ENCODE measurements around the gene RAP1GAP2. TPM values are rescaled to one million over a fixed set of nuclear protein-coding genes. Genes with fewer than 3 reads are reported as not detected.
"Not testable (repeated sequence)": the region's sequence is repeated elsewhere in the genome, so short reads cannot be mapped to it uniquely, and the experiment has no call there.

Gene RAP1GAP2
- total RNA-seq, 1 donor from 2014 or later, result 1.0 TPM

DNA sequence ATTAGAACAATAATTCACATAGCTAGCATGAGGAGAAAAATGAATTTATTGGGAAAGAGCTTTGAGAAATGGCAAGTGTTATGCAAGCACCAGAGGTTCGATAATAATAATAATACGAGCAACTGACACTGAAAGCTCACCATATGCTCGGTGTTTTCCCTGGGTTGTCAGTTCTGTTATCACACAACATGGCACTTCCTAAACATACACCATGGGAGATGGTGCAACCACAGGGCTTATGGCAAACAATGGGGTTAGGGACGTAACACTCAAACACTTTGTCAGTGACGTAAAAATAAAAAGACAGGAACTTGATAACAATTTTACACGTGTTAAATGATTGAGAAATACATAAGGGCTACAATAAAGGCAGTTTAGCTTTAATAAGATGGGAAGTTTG lies 243.5 kb downstream of the RAP1GAP2 start:
- peak; percentile 16 to 17 for DNase-seq (ENCODE audit: low read depth in 2 of 2)

DNA sequence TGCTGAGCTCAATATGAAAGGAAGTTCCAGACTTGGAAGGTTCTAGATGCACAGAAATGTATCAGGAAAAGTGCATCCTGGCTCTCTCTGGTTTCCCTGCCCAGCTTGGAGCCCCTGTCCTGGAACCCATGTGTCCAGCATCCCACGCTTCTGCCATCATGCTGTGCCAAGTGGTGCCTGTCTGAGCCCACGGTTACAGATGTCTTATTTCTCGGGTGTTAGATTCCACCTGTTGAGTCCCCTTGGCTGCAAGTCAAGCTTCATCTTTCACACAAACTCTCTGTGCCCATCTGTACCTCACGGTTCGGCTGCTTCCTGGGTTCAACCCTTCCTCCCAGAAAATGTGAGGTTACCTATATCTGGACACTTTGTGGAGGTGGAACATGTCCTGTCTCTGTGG lies 244.6 kb downstream of the RAP1GAP2 start:
- no peak for DNase-seq (ENCODE audit: low read depth in 2 of 2)

GRCh38 chr17:3043737-3044365 lies 247.6 kb downstream of the RAP1GAP2 start:
- no peak for DNase-seq (ENCODE audit: low read depth in 2 of 2)

- no peak for DNase-seq (ENCODE audit: low read depth in 2 of 2)
These were observed 250.5 kb downstream of the RAP1GAP2 start for GRCh38 chr17:3046753-3047152.

DNA sequence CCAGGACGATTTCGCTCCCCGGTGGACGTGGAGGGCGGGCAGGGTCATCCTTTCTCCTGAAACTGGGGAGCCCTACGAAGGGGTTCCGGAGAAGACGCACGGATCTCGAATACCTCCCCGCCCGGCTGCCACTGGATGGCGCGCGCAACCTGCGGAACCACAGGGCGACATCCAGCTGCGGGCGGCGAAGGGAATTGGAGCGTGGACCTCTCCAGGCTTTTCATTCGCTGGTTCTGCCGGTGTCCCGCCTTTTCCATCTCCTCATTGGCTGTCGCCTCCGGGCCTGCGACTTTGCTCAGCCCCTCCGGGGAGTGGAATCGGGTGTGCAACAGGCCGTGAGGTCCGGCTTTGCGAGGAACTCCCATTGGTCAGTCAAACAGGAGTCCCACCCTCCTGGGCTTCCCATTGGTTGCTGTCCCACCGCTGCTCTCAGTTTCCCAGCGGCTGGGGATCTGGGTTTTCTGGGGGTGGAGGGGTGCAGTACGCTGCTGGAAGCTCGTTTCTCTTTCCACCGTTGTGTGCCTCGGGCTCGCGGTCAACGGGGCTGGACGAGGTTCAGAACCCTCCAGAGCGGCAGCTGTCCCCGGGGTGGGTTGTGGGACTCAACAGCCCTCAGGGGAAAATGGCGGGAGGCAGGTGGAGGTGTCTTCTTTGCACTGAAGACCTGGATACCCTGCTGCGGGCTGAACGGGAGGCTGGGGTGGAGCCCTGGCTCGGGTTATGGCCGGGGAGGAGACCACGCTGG lies 252.7 kb downstream of the RAP1GAP2 start:
- DNase-seq (ENCODE audit: low read depth in 2 of 2), result peak; percentile 98

DNA sequence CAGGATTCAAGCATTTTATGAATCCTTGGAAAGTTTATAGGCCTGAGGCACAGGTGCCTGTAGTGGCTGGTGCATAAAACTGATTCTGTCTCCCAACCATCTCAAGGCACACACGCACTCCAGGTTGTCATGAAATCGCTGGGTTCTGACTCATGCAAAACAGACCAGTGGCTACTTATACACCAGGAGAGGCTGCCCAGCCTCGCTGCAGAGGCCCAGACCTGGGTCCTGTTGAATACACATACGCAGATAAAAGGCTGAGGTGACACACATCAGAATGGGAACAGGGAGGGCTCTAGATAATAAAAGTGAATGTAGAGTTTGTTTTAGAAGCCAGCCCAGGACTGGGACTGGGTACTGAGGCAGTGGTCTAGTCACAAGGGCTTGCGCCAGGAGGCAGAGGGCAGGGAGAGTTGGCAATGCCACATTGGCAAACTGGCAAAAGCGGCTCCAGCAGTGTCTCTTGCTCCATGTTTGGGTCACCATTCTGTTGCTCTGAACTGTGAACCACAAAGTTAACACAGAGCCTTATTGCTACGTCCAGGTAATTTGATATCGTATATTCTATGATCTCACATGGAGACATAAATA lies 253.6 kb downstream of the RAP1GAP2 start:
- no peak for DNase-seq (ENCODE audit: low read depth in 2 of 2)

DNA sequence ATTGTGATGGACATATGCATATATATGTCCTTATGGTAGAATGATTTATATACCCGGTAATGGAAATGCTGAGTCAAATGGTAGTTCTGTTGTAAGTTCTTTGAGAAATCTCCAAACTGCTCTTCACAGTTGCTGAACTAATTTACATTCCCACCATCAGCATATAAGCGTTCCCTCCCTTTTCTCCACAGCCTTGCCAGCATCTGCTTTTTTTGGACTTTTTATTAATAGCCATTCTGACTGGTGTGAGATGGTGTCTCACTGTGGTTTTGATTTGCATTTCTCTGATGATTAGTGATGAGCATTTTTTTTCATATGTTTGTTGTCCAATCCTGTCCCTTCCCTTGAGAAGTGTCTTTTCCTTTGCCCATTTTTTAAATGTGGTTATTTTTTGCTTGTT lies 258.6 kb downstream of the RAP1GAP2 start:
- DNase-seq (ENCODE audit: low read depth in 2 of 2), result not testable (repeated sequence)

- not testable (repeated sequence) for DNase-seq (ENCODE audit: low read depth in 2 of 2)
These were observed 266.7 kb downstream of the RAP1GAP2 start for GRCh38 chr17:3062824-3063377.

- DNase-seq (ENCODE audit: low read depth in 2 of 2), result not testable (repeated sequence)
These were observed 267.3 kb downstream of the RAP1GAP2 start, which contains the start of gene OR1D5 for GRCh38 chr17:3063507-3063906. TSS of gene OR1D5 (minus strand) at chr17:3063607. CDS start at chr17:3063607, 0 bp downstream.

GRCh38 chr17:3065192-3065591 lies 269.0 kb downstream of the RAP1GAP2 start:
- peak in 1 of 2 donors; percentile 44 for DNase-seq (ENCODE audit: low read depth in 2 of 2)

DNA sequence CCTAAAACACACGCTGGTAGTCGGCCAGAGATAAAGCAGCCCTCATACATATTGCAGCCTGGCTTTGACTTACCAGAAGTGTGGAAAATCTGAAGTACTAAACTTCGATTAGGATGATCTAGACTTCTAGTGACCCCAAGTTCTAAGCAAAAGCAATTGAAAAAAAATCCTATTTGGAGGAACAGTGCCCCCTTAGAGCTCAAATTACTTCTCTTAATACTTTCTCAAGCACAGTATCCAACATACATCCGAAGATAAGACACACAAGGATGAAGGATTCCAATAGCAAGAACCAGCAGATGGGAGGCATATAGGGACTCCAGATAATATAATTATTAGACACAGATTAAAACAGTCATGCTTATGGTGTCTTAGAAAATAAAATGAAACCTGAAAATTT lies 277.6 kb downstream of the RAP1GAP2 start:
- not testable (repeated sequence) for DNase-seq (ENCODE audit: low read depth in 2 of 2)

Other genes with a start within 250 kb of the RAP1GAP2 start
- 65.0 and 80.4 TPM in 2 replicates for gene PAFAH1B1, start 202.8 kb upstream of the RAP1GAP2 start, total RNA-seq
- 32.3 and 41.3 TPM in 2 replicates for gene CLUH, start 84.7 kb upstream of the RAP1GAP2 start, total RNA-seq
- gene CCDC92B, start 46.8 kb upstream of the RAP1GAP2 start, total RNA-seq, result not detected in 2 replicates

Measured in dermis microvascular lymphatic vessel endothelial cell (primary cell).